Measurements from ENCODE around the gene LLPH.

Gene LLPH

DNA sequence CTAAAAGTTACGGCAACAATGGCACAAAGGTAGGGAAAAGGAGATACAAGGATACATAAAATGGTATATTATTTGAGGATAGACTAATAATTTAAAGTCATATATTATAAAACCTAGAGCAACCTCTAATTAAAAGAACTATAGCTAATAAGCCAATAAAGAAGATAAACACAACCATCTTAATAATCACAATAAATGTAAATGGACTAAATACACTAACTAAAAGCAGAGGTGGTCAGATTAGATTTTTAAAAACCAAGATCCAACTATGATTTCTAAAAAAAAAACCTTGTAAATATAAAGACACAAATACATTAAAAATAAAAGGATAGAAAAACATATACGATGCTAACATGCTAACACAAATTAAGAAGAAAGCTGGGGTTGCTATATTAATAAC, 10.7 kb upstream of the LLPH start:
- no peak for DNase-seq

DNA sequence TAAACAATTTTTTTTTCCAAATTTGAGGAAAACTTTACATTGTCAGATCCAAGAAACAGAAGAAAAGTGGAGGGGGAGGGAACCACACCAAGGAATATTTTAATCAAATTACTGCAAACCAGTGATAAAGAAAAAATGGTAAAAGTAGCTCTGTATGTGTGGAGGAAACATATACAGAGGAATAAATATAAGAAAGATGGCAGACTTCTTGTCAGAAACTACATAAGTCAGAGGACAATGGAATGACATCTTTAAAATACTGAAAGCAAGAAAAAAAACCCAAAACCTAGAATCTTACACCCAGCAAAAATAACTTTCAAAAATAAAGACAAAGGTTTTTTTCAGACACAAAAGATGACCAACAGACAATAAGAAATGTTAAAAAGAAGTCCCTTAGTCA, 10.2 kb upstream of the LLPH start:
- DNase-seq, result no peak

DNA sequence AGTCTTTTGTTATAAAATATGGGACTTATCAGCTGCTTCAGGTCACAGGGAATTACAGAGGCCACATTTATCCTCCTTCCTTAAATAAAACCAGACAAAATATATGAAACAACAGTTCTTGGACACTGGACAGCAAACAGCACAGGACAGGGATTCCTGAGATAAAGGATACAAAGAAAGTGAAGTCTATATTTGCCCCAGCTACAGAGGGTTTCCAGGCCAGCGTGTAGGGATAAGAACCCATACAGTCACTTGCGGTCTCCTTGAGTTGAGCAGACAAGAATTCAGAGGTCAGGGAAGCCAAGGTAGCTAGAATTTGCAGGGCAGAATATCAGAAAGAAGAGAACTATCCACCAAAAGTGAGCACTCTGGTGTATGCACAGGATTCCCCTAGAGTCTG, 8.8 kb upstream of the LLPH start:
- no peak for DNase-seq

GRCh38 chr12:66137937-66138336, 7.4 kb upstream of the LLPH start:
- DNase-seq, result no peak

DNA sequence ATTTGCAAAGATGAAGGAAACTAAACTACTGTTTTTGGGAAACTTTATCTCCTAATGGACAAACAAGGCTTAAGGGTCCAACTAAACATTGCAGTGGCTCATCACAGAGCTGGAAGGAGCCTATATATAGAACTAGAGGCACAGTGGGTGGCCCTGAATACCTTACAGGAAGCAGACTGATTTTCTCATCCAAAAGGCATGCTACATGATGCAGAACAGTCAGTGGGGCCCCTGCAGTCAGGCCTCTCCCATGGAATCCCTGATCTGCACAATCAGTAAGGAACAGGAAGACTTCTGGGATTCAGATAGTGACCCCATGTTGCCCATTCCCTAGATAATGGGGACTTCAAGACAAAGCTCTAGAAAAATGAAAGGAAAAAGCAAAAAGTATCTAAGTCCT, 1.9 kb upstream of the LLPH start:
- DNase-seq, result no peak

DNA sequence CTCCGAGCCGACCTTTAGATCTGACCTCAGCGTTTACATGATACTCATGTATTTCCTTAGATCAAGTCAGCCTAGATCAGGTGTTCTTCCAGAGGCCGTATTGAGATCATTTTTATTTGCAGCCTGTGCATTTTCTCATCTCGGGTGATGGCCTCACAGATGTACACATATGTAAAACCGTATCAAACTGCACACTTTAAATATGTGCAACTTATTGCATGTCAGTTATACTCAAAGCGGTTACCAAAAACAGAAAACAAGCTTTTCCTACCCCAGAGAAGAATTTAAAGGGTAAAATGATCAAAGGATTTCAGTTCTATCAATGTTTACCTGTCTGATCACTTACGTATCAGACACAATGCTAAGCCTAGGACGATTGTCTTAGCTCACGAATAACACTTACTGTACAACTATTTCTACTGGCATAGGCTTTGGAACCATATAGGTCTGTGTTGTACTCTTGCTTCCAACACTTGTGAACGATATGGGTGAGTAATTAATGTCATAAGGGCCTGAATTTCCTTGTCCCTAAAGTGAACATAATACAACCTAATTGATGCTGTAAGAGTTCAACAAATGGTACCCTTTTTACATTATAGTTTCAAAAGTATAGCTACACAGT, 628 bp upstream of the LLPH start:
- no peak for DNase-seq

- DNase-seq, result no peak
These were observed 650 bp downstream of the LLPH start for GRCh38 chr12:66129934-66130266.

GRCh38 chr12:66127650-66128049, 2.9 kb downstream of the LLPH start:
- no peak for DNase-seq

DNA sequence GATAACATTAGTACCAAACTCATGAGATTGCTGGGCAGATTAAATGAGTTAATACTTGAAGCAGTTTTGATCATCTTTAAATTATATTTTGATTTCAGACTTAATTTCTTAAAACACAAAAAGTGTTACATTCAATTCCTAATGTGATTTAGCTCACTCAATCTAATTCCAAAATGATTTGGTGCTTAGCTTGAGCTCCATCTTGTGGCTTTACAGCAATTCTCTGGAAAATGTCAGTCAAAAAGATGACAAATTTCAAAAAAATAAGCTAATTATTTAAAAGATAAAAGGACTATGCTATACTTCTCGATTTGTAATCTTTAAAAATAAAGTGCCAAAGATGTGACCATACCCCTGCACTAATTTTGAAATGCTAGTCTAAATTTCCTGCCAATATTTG, 10.1 kb downstream of the LLPH start:
- DNase-seq, result no peak

- no peak for DNase-seq
These were observed 10.7 kb downstream of the LLPH start for GRCh38 chr12:66119870-66120241.

GRCh38 chr12:66119229-66119869, 11.2 kb downstream of the LLPH start:
- no peak for DNase-seq

DNA sequence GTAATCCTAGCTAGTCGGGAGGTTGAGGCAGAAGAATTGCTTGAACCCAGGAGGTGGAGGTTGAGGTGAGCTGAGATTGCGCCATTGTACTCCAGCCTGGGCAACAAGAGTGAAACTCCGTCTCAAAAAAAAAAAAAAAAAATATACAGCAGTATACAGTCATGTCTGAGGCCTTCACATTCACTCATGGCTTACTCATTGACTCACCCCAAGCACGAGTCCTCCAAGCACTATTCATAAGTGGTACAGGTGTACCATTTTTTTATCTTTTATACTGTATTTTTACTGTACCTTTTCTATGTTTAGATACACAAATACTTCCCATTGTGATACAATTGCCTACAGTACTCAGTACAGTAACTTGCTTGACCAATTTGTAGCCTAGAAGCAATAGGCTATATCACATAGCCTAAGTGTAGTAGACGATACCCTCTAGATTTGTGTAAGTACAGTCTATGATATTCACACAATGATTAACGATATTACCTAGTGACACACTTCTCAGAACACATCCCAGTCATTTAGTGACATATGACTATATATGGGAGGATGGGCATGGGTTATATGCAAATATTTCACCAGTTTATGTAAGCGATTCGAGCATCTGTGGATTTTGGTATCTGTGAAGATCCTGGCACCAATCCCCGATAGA, 12.2 kb downstream of the LLPH start:
- no peak for DNase-seq

- no peak for DNase-seq
These were observed 13.3 kb downstream of the LLPH start for GRCh38 chr12:66117242-66117641.

DNA sequence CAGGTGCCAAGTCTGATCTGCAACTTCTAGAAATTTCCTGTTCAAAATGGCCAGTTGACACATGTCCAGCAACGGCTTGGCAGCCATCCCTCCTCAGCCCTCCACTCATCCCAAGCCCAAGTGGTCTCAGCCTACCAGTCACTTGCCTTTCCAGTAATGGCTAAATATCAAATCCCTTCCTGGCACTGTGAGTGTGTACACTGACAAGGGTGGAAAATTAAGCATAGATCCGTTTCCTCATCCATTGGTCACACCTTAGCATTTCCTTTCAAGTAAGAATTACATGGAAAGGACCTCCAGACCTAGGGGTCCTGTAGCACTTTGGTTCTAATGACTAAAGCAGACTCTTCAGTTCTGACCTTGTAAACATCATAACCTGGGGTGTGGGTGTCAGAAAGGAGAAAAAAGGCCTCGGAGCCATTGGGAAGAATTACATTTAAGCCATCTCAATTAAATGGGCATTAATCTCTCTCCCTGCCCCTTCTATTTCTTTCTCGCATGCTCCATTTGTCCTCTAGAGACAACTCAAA, 15.4 kb downstream of the LLPH start:
- no peak for DNase-seq

GRCh38 chr12:66113471-66113870, 17.1 kb downstream of the LLPH start:
- DNase-seq, result no peak

DNA sequence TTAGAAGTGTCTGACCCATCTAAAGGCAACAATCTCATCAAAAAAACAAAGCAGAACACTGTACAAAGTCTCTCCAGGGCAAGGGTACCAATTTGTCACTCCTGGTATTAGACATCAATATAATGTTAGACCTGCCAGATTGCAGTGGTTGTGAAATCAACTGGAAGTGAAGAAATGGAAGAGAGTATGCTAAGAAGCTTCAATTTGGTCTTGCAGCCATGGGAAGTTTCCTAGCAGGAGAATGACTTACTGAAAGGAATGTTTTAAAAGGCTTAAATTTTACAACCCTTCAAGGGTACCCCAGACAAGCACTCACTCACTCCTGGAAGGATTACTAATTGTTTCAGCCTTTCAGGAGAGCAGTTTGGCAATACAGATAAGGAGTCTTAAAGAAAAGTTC, 18.9 kb downstream of the LLPH start:
- DNase-seq, result no peak

- no peak for DNase-seq
These were observed 21.5 kb downstream of the LLPH start for GRCh38 chr12:66109056-66109455.

DNA sequence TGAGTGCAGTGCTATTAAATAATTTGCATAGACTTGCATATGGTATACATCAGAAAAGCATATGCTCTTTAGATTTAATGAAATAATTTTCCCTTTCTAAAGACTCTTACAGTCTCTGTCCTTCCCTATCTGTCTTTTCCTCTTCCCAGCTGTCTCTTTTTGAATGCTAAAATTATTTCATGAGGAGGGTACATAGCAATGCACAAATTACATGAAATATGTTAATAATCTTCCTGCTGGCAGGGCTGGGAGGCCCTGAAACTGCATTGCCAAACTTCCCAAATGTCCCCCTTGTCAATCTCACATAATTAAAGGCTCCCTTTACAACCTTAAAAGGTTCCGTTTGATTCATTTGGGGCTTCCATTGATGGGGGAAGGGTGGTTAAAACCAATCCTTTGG, 22.2 kb downstream of the LLPH start:
- no peak for DNase-seq

GRCh38 chr12:66107451-66107915, 23.1 kb downstream of the LLPH start:
- DNase-seq, result no peak

- no peak for DNase-seq
These were observed 27.3 kb downstream of the LLPH start for GRCh38 chr12:66103016-66103913.

DNA sequence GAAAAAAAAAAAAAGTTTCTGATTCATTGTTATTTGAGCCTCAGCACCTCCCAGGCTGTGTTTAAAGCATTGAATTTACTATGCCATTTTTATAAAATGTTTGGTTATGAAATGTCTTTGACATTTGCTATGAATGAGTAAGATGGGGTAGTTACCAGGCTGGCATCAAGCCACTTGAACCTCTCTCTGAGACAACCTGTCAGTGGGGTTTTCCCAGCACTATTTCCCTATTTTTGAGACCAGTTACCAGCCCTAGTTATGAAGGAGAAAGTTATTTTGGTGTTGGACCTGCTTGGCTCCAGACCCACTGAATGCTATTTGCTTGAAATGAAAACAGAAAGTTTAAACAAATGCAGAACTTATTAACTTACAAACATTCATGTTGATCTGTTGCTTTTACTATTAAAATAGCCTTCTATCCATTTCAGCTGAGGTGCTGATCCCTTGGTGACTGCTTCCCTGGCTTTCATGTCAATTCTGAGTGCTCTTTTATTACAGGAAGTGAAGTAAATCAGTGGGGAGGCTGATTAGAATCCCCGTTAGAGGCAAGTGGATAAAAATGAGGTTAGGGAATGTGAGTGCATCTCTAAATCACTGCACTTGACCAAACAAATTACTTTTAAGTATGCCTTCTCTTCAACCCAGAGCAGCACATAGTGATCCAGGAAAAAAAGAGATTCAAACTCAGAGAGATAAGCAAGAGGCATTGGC, 37.8 kb downstream of the LLPH start:
- DNase-seq, result no peak

GRCh38 chr12:66090157-66090556, 40.4 kb downstream of the LLPH start:
- no peak for DNase-seq
